GM21723 (cell line): ENCODE data around the gene KRT81.
A peak's percentile ranks its signal among the peaks of the same experiment; 100 is the strongest.
"Not testable (repeated sequence)": the region's sequence is repeated elsewhere in the genome, so short reads cannot be mapped to it uniquely, and the experiment has no call there.

Experiments used
- ATAC-seq: cut with Tn5 transposase; IDR thresholded peaks from one replicate; pipeline ENCODE4 v1.9.1; 2021; ENCODE audit warnings: mild to moderate bottlenecking, moderate library complexity; ENCODE audit not compliant: unreplicated experiment

The KRT81 gene

DNA sequence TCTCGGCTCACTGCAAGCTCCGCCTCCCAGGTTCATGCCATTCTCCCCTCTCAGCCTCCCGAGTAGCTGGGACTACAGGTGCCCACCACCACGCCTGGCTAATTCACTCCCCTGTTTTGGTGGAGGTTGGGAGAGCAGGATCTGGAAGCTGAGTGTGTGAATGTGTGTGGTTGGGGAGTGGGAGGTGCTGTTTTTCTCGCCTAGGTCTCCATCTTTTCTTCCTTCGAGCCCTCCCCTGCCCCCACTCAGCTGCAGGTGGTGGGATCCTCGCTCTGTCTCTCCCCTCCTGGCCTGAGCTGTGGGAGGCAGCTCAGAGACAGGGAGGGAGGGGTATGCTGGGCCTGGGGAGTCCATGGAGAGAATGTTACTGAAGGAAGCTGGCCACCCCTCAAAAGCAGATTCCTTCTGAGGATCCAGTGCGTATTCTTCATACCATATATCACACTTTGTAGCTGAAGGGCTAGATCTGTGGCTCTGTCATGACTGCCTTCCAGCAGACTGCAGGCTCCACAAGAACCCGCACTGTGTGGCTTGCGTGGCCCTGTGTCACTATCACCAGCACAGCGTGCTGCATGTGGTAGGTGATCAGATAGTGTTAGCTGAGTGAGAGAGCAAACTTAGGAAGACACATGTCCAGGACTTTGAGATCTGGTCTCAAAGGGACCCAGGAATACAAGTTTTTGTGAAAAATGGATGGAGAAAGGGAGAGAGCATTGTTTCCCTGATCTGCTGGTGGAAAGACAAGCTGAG lies 27.1 kb upstream of the KRT81 start:
- ATAC-seq, result no peak

DNA sequence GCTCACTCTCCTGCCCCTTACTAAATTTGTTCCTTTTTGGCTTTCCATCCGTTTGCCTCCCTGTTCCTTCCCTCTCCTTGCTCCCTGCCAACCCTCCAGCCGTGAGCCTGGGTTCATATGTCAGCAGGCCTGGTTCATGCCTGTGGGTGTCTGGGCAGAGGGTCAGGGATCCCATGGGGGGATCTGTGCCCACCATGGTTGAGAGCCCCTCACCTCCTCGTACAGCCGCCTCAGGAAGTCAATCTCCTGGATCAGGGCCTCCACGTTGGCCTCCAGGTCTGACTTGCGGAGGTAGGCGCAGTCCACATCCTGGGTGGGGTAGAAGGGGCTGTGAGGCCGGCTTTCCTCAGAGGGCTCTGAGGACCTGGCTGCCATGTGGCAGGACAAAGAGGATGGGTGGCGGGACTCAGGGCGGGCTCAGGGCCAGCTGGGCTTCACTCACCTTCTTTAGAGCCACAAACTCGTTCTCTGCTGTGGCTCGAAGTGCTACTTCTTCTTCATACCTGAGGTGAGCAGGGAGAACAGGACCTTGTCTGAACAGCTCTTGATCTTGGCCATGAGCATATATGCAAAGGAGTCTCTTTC lies 26.2 kb upstream of the KRT81 start:
- no peak for ATAC-seq

DNA sequence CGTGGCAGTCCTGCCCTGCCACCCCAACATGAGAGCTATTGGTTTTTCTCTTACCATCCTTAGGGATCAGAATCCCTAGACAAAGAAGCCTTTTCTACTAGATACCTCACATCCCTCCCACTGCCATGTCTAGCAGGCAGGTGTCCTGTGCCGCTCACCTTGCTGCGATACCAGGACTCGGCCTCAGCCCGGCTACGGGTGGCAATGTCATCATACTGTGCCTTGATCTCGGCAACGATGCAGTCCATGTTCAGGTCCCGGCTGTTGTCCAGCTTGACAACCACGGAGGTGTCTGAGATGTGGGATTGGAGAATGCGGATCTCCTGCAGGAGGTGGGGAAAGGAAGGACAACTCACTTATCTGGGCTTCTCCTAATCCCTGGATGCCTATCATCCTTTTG lies 25.4 kb upstream of the KRT81 start:
- no peak for ATAC-seq

DNA sequence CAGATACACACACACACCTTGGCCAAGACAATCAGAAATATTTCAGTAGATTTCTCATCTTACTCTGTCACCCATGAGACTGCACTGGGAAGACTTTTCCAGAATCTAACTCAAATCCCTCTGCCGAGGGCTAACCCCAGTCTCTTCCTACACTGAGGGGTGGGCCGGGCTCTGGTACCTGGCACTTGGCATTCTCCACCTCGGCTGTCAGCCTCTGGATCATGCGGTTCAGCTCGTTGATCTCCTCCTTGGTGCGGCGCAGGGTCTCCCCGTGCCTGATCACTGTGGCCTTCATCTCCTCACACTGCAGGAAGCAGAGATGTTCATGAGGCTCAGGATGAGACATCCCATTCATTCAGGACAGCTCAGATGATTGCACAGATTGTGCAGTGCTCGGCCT lies 25.0 kb upstream of the KRT81 start:
- ATAC-seq, result no peak

DNA sequence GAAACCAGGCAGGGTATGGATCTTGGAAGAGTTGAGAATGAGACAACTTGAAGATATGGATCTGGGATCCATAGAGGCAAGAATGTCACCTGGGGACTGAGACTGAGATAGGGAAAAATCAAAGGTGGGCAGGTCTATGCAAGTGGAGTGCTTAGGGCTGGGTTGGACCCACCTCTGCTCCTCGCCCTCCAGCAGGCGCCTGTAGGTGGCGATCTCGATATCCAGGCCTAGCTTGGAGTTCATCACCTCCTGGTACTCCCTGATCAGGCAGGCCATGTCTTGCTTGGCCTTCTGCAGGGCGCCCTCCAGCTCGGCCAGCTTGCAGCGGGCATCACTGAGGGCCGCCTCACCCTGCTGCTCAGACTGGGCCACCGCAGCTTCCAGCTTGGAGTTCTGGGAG lies 24.4 kb upstream of the KRT81 start:
- ATAC-seq, result not testable (repeated sequence)

DNA sequence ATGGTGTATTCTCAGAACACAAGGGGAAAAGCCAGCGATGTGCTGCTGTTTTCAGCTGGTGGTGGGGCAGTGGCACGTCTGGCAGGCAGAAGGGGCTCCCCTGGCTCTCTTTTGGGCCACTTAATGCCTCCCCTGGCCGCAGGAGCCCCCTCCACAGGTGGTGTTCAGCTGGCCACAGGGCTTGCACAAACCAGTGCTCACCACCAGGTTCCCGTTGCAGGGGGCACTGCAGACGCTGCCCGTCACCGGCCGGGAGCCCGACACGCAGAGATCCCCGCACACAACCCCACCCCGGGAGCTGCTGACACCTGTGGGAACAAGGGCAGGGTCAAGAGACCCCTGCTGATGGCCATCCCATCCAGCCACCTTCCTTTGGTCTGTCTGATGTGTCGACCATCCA lies 23.2 kb upstream of the KRT81 start:
- no peak for ATAC-seq

DNA sequence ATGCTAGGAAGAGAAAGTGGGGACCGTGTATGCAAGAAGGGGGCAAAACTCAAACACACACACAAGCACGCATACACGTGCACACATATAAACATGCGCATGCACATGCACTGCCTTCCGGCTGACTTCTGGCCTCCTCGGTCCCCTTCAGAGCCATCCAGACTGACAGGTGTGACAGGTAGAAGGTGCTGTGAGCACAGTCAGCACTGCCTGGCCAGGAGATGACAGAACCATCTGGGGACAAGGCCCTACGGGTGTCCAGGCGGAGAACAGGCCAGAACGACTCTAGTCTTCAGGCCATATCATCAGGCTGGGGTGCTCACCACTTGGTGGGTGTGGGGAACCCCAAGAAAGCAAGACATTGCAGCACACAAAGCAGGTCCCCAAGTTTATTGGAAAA lies 22.6 kb upstream of the KRT81 start:
- ATAC-seq, result no peak

DNA sequence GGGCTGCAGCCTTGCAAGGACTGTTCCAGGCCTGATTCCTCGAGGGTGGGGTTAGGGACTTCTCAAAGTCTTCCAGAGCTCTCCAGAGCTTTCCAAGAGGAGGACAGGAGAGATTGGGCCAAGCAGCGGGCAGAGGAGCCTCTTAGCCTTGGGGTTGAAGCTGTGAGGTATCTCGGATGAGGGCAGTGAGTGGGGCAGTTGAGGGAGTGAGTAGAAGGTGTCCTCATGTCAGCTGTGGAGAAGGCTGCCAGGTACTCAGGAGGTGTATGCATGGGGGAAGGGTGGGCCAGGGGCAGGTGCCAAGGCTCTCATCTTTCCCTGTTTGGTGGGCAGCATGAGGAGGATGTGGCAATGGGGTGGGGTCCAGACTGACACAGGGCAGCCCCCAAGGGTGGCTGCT lies 22.1 kb upstream of the KRT81 start:
- no peak for ATAC-seq

DNA sequence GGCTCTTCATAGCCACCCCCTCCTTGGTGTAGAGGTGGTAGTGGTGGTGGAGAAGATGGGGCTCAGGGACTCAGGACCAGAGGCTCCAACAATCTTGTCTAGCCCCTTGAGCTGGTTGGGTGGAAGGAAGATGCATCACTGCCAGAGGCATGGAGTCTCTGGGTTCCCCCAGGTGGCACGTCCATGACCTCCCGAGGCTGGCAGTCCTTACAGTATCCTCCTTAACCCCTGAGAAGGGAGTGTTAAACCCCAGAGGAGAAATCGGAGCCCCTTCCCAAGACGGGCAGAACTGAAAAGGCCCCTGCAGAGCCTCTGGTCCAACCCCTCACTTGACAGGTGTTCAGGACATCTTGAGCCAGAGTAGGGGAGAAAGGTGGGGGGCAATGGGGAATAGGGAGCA lies 20.8 kb upstream of the KRT81 start:
- ATAC-seq, result no peak

DNA sequence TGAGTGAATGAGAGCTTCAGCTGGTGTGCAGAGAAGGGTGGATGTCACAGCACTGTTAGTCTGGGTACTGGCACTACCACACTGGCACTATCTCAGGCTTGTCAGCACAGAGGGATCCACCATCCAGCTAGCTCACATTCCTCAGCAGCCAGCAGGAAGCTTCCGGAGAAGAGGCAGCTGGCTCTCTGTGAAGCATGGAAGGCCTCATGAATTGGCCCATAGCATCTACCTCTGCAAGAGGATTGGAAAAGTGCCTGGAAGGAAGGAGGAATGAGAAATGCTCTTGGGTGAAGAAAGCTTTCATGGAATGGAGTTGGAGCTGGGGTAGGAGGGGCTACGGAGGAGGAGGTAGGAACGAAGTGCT lies 19.9 kb upstream of the KRT81 start:
- no peak for ATAC-seq

DNA sequence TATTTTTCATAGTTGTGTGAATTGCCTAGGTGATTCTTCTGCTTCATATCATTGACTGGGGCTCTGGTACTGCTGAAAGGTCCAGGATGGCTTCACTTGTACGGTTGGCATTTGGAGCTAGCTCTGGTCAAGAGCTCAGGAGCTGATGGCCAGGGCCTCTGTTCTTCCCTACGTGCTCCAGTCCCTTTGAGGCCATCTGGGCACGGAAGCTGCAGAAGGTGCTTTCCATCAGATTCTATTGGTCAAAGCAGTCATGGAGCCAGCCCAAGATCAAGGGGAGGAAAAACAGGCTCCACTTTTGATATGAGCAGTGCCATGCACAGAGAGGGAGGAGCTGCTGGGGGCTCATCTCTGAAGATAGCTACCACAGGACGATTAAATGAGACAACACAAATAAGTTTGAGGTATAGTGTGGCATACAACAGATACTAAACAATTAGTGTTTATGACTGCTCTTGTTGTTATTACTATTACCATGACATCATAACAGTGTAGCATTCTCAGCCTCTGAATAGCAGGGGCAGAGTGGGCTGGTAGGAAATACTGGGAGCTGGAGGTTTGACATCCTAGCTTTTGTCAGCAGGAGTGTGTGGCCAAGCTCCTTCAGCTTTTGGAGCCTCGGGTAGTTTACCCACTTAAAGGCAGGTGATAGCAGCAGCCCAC lies 19.4 kb upstream of the KRT81 start:
- ATAC-seq, result no peak

DNA sequence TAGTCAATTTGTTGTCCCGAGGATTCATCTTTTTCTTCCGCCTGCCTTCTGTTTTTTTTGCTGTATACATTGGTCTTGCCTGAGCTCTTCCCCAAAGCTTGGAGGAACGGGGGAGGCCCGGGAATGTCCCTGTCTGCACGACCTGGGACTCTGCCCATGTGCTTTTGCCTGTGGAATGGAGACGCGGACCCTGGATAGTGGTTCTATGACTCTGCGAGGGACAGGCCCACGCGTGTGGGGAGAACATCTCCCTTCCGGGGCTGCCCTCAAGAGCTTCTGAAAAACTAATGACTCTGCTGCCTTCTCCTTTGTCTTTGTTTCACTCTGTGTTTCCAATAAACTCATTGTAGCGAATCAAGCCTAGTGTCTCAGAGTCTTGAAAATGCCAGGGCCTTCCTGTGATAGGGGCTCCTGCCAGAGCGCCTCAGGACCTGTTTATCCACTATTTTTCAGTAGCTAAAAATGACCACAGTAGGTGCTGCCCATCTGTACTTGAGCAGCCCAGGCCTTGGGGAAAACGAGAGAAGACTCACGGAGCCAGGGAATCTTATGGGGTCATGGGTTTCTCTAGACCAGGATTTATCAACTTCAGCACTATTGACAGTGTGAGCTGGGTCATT lies 17.6 kb upstream of the KRT81 start:
- no peak for ATAC-seq

DNA sequence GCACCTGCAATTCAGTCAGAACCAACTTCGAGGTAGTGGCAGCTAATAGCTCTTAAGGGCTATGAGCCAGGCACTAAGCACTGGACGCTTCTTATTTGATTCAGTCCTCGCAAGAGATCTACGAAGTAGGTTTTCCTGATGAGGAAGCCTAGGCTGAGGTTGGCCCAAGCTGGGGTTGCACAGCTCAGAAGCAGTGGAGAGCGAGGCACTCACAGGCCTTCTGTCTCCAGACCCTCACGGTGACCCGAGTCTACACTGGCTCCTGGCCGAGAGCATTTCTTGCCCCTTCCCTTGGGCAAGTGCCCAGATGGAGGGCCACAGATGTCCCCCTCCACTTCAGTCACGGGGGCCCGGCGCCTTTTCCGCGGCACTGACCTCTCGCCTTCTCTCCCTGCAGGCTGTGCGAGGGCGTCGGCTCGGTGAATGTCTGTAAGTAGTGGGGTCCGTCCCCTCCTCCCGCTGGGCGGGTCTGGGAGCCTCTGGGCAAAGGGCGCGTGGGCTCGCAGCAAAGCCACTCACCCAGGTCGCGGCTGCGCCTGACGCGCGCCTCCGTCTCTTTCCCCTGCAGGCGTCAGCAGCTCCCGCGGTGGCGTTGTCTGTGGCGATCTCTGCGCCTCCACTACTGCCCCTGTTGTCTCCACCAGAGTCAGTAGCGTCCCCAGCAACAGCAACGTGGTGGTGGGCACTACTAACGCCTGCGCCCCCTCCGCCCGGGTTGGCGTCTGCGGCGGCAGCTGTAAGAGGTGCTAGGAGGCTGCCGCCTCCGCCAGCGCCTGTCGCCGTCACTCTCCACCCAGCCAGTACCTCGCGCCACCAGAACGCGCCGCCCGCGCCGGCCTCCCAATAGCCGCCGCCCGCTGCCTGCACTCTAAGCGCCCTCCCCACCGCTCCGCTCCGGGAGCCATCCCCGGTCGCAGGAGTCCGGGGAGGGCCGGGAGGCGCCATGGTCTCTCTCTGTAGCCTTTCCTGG lies 16.8 kb upstream of the KRT81 start:
- ATAC-seq, result no peak

DNA sequence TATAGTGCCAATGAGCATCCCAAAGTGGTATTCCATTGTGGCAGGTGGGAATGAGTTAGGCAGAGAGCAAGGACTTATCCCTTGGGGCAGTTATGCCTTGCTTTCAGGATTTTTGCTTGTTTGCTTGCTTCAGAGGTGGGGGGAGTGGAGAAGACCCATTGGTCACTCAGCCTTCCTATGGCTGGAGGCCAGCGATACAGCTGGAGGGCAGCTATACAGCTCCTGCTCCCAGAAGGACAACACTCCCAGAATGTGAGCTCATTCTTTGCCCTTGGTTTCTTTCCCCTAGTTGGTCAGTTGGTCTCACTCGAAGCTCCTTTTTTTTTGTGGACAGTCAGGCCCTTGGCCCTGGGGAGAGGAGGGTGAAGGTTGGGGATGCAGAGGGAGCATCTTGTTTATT lies 15.4 kb upstream of the KRT81 start:
- no peak for ATAC-seq

DNA sequence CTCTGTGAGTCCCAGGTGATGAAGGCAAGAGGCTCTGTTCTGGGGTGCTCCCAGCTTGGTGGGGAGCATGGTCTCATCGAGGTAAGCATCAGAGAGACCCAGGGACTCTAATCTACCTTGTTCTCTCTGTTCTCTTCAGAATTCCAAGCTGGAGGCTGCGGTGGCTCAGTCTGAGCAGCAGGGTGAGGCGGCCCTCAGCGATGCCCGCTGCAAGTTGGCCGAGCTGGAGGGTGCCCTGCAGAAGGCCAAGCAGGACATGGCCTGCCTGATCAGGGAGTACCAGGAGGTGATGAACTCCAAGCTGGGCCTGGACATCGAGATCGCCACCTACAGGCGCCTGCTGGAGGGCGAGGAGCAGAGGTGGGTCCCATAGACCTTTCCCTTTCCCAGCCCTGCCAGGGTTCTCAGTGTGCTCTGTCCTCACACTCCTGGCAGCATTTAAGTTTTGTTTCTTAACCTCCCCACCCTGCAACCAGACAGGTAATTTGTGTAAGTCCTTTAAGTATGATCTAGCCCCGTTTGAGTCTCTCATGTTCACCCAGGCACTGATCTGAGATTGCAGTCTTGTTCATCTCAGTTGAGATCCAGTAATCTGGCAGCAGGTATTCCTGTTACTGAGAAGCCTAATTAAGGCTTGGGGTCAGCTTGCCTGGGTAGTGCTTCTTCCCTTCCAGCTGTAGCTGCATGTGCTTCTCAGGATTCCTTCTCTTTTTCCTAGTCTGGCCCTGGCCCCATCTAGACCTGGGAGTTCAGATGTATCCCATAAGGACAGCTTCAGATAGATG lies 14.8 kb upstream of the KRT81 start:
- ATAC-seq, result no peak

DNA sequence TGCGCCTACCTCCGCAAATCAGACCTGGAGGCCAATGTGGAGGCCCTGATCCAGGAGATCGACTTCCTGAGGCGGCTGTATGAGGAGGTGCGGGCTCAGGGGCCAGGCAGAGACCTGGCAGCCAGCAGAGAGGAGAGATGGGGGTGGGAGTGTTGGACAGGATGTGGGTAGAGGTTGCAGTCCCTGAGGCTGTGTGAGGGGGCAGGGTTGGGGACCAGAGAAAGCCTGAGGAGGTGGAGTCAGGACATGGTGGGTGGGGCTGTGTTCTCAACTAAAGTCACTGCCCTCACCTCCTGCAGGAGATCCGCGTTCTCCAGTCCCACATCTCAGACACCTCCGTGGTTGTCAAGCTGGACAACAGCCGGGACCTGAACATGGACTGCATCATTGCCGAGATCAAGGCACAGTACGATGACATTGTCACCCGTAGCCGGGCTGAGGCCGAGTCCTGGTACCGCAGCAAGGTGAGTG lies 13.6 kb upstream of the KRT81 start:
- peak; percentile 87 for ATAC-seq

DNA sequence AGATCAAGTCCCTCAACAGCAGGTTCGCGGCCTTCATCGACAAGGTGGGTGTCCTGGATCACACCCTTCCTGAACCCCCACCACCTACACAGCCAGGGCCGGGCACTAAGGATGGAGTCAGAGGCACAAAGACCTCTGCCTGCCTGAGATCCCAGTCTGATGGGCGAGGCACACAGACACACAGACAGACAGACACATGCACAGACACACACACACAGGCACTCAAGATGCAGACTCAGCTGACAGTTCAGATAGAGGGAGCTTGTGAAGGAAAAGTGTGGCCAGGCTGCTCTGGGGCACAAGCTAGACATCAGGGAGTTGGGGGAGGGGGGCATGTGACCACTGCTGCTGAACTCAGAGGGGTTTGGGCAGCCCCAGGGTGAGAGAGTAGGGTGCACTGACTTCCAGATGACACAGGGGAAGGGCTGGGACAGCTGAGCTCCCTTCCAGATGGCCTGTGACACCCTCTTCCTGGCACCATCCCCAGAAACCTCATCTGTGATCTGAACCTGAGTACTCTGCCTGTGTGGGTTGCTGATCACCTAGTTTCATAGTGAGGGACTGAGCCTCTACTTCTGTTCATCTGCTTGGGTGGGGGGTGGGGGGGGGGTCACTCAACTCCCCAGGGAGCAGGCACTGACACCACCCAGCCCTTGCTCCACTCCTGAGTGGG lies 11.0 kb upstream of the KRT81 start:
- ATAC-seq, result not testable (repeated sequence)

DNA sequence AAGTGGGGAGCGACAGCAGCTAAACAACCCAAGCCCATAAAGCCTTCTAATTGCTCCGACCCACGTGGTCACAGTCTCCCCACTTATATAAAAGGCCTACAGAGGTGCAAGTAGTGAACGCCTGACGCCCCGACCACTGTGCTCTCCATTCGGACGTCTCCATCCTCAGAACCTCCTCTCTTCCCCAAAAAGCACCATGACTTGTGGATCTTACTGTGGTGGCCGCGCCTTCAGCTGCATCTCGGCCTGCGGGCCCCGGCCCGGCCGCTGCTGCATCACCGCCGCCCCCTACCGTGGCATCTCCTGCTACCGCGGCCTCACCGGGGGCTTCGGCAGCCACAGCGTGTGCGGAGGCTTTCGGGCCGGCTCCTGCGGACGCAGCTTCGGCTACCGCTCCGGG lies 10.4 kb upstream of the KRT81 start:
- not testable (repeated sequence) for ATAC-seq
